Ovary (tissue), 3 donors: Measurements from ENCODE around the gene MDN1.

Source experiments
- POLR2A ChIP-seq: fragments of 450-650 bp; IDR thresholded peaks from one replicate; pipeline ENCODE4 v1.6.1; 2017; ENCODE audit warnings: antibody characterized with exemption, mild to moderate bottlenecking, moderate library complexity
- TF ChIP-seq, protein P1 (sequence below), 3 donors: fragments of 450-650 bp in 2 of 3; fragments of 200-600 bp in 1 of 3; IDR thresholded peaks; one replicate each; pipeline versions ENCODE4 v1.5.1 to v1.8.0; 2016 to 2022; ENCODE audit warnings: antibody characterized with exemption in 3 of 3, mild to moderate bottlenecking in 1 of 3
- donor health status: DM: no; HTN: no; CAD: no.

DNA sequence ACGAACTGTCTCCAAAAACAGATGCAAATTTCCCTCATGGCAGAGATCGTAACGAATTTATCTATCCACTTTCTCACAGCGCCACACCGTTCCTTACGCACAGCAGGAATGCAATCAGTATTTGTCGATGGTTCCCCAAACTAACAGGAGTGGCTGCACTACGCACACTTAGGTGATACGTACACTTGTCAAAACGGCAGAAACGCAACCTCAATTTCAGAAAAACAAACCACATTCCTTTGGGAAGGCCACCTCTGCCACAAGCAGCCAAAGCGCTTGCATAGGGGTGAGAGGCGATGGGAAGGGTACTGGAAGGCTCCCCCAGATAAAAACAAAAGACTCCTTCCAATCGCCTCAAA lies 638 bp downstream of the MDN1 start:
- TF ChIP-seq, protein P1, sequence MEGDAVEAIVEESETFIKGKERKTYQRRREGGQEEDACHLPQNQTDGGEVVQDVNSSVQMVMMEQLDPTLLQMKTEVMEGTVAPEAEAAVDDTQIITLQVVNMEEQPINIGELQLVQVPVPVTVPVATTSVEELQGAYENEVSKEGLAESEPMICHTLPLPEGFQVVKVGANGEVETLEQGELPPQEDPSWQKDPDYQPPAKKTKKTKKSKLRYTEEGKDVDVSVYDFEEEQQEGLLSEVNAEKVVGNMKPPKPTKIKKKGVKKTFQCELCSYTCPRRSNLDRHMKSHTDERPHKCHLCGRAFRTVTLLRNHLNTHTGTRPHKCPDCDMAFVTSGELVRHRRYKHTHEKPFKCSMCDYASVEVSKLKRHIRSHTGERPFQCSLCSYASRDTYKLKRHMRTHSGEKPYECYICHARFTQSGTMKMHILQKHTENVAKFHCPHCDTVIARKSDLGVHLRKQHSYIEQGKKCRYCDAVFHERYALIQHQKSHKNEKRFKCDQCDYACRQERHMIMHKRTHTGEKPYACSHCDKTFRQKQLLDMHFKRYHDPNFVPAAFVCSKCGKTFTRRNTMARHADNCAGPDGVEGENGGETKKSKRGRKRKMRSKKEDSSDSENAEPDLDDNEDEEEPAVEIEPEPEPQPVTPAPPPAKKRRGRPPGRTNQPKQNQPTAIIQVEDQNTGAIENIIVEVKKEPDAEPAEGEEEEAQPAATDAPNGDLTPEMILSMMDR (IDR thresholded peaks at IDR 0.05): no peak
- TF ChIP-seq POLR2A: no peak
